Measurements from ENCODE around the gene RTCB. TPM values are rescaled to one million over a fixed set of nuclear protein-coding genes. Genes with fewer than 3 reads are reported as not detected.

The RTCB gene
- 101 and 102 TPM in 2 replicates for total RNA-seq (2014; rRNA removed)
- 79.3 TPM for polyA plus RNA-seq (2012)

DNA sequence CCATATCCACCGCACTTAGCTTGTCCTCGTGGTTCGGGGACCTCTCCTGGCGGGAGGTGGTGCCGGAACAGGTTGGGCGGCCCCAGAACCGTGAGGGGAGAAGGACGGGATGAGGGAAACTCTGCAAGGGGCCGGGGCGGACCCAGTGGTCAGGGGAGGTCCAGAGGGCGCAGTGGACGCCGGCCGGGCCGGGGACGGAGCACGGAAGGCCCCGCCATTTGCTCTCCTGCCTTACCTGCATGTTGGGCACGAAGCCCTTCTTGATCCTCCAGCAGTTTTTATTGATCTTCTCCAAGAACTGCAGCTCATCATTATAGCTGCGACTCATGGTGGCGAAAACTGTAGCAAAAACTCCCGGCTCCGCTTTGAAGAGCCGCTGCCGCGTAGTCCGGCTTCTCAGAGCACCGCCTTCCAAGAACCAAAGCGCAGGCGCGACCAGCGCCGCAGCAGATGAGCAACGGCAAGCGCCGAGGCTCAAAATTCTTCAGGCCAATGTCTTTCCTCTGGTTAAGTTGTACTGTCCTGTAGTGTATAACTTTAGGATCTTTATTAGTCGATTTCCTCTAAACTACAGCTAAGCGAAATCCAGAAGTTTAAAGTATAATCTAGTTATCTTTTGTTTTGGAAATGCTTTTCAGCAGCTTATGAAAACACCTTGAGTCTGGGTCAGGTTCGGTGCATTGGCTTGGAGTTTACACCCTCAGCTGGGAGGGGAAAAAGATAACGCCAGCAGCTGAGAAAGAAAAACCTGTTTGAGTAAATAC lies at the start of gene RTCB:
Gene RTCB (minus strand): TSS at position 419 of the 764 bp plus-strand sequence. CDS start 91 bp downstream, at position 328.
- DNase-seq (ENCODE audit: low read depth): peak; percentile 91

- DNase-seq (ENCODE audit: low read depth): no peak
Measured at GRCh38 chr22:32457031-32457430, 45.0 kb upstream of the RTCB start.

DNA sequence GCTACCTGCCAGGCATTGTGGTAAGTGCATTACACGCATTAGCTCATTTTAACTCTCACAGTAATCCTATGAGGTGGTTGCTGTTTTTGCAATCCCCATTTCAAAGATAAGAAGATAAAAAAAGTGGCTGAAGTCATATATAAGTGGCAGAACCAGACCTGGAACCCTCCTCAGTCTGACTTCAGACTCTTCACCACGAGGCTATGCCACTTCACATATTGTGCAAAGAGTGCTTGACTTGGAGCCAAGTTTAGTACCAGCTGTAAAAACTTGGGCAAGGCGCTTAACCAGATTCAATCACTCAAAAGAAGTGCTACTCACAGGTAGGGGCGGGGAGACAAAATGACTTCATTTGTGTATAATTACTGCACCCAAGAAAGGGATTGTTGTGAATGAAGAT lies 36.9 kb upstream of the RTCB start:
- DNase-seq (ENCODE audit: low read depth): no peak

GRCh38 chr22:32446321-32446720 lies 34.3 kb upstream of the RTCB start:
- peak; percentile 8 for DNase-seq (ENCODE audit: low read depth)

GRCh38 chr22:32444068-32444467 lies 32.0 kb upstream of the RTCB start:
- DNase-seq (ENCODE audit: low read depth): peak; percentile 4

DNA sequence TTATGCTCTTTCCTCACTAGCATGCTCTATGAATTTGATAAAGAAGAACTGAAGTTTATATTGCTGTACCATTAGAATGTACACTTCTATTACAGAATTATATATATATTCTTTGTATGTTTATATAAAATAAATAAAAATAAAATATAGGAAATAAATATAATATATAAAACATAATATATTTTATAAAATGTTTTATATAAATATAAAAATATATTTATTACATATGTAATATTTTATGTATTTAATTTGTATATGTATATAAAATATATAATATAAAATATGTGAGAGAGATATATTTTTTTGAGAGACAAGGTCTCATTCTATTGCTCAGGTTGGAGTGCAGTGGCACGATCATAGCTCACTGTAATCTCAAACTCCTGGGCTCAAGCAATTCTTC lies 18.3 kb upstream of the RTCB start:
- no peak for DNase-seq (ENCODE audit: low read depth)

DNA sequence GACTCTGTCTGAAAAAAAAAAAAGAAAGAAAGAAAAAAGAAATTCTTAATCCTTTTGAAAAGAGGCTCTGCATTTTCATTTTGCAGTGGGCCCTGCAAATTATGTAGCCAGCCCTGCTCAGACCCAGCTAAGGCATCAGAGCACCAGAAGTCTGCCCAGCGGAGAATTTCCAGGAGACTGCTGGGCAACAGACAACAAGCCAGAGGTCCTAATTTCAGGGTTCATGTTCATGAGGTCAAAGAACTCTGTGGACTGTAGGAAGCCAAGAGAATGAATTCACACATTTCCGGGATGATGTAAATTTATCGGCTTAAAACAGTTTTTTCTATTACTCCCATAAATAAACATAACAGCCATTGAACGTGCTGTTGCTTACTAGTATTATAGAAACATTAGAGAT lies 14.8 kb upstream of the RTCB start:
- no peak for DNase-seq (ENCODE audit: low read depth)

DNA sequence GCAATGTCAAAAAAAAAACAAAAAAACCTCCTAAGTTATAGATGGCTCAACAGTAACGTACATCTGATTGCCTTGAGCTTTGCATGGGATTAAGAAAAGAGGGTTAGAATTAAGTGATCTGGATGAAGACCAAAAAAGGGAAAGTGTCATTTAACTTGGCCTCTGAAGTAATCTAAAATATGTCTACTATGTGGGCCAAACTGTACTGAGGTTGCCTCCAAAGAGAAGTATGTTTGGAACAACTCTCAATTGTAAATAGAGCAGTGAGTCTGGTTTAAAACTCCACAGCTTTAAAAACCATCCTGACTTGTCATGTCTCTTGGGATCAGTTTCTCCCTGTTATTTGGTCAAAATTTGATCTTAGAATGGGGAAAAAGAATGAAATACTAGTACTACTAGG lies 11.6 kb upstream of the RTCB start:
- no peak for DNase-seq (ENCODE audit: low read depth)

- DNase-seq (ENCODE audit: low read depth): no peak
Measured at GRCh38 chr22:32422062-32422461, 10.0 kb upstream of the RTCB start.

DNA sequence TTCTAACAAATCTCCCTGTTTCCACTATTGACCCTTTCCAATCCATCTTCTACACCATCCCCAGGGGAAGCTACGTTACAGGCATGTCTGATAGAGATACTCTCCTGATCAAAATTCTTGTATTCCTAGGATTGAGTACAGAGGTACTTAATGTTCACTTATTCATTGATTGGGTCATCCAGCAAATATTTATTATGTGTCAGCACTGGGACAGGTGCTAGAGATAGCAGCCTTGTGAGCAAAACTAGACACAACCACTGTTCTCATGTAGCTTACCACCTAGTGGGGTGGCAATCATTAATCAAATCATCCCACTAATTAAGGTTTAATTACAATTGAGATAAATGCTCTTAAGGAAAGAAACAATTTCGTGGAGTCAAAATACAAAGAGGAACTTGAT lies 9.4 kb upstream of the RTCB start:
- DNase-seq (ENCODE audit: low read depth): no peak

DNA sequence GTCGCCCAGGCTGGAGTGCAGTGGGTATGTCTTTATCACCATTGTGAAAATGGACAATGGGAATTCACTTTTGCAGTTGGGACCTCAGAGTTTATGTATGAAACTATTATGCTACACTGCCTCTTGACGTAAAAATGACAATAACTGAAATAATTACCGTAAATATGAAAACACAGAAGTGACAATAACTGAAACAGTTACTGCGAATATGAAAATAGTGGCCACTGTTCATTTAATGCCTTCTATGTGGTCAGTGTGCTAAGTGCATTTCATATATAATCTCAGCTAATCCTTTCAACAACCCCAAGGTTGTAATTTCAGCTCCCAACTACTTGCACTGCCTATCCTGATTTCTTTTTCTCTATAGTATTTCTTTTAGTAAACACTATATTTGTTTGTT lies 5.9 kb upstream of the RTCB start:
- no peak for DNase-seq (ENCODE audit: low read depth)

DNA sequence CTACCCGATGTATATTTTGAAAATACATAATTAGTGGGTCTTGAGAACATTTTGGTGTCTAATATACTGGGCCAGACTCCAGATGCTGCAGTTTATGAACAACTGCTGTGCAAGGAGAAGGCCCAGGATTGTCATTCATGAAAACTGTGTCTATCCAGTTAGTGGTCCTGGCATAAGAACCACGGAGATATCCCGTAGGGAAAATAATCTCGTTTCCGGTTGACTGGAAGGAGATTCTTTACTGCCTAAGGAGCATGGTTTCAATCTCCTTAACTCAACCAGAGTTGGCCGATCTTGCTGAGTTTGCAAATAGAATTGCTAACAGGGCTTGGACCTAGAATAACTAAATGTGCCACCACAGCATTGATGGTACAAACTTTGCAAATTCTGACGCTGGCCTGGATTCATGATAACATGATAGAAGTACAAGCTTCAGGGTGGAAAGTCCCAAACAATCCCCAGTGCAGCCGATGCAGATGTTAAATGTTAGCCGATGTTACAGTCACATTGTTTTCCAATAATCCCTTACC lies 4.6 kb upstream of the RTCB start:
- no peak for DNase-seq (ENCODE audit: low read depth)

DNA sequence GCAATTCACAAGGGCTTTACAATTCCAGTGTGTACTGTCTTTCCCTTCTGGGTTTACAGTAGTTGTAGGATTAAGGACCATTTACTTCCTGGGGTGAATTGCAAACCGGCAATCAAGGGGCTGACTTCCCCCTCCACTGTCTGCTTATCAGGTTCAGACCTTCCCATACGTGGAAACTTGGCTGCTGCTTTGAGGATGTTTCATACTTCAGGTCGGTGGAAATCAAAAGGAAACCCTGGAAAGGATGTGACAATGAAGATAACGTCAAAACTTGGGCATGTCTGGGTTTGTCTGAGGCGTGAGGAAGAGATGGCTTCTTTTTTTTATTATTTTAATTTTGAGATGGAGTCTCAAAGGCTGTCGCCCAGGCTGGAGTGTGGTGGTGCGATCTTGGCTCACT lies 2.1 kb upstream of the RTCB start:
- DNase-seq (ENCODE audit: low read depth): no peak

- peak; percentile 16 for DNase-seq (ENCODE audit: low read depth)
Measured at GRCh38 chr22:32413719-32414118, 1.7 kb upstream of the RTCB start.

DNA sequence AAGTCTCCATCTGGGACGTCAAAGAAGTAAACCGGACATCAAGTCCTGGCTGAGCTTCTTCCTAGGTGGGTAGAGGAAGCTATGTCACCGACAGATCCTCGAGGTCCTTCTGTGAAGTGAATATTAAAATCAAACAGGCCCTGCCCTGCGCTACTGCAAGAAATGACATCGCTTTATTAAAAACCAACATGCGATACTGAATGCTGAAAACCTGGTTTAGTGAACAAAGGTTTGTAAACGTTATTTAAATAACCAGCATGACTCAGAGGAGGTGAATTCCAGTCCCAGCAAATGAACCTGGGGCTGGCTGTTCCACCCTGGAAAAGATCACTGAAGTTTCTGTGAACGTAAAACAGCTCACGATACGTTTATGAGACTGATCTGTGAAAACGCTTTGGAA lies 645 bp downstream of the RTCB start:
- peak; percentile 9 for DNase-seq (ENCODE audit: low read depth)

DNA sequence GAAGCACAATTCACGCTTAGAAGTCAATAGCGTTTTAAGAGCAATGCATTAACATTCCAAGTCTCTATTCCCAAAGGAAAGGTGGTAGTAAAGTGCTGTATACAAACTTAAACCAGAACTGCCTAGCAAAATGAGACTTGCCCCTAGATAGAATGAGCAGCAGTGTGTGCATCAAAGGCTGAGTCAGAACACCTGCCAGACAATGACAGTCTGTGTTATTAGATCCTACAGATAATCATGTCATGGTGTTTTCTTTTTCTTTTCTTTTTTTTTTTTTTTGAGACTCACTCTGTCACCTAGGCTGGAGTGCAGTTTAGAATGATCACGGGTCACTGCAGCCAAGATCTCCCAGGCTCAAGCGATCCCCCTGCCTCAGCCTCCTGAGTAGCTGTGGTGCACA lies 1.6 kb downstream of the RTCB start:
- peak; percentile 22 for DNase-seq (ENCODE audit: low read depth)

GRCh38 chr22:32409977-32410376 lies 2.1 kb downstream of the RTCB start:
- no peak for DNase-seq (ENCODE audit: low read depth)

- no peak for DNase-seq (ENCODE audit: low read depth)
Measured at GRCh38 chr22:32407936-32408335, 4.1 kb downstream of the RTCB start.

DNA sequence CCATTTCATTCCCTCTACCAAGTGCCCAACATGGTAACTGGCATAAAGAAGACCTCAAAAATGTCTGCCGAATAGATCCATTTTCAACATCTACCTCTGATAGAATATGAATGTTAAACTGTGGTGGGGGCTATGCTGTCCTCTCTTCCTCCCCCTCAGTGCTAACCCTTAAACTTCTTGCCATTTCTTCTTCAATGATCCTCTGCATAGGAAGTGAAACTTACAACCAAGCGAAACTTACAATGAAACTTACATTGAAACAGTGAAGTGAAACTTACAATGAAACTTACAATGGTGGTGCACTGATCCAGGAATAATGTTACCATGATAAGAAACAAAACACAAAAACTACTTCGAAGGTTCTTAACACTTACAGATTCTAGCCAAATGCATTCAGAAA lies 4.7 kb downstream of the RTCB start:
- no peak for DNase-seq (ENCODE audit: low read depth)

- no peak for DNase-seq (ENCODE audit: low read depth)
Measured at GRCh38 chr22:32404021-32404420, 8.0 kb downstream of the RTCB start.

DNA sequence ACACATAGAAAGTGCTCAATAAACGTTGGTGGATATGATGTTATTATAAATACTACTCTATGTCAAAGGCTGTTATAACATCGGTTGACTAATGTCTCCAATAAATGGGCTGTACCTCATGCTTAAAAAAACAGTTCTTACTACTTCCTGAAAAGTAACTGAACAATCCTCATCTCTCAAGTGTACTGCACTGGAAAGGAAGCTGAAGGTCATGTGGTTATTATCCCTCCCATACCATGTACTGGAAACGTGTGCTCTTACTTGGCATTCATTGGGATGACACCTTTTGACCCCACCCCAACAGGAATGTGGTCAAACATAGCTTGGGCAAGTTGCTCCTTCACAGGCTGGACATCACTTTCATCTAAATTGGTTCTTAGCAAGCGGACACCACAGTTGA lies 10.6 kb downstream of the RTCB start:
- no peak for DNase-seq (ENCODE audit: low read depth)

GRCh38 chr22:32396746-32397145 lies 15.3 kb downstream of the RTCB start:
- DNase-seq (ENCODE audit: low read depth): peak; percentile 39

DNA sequence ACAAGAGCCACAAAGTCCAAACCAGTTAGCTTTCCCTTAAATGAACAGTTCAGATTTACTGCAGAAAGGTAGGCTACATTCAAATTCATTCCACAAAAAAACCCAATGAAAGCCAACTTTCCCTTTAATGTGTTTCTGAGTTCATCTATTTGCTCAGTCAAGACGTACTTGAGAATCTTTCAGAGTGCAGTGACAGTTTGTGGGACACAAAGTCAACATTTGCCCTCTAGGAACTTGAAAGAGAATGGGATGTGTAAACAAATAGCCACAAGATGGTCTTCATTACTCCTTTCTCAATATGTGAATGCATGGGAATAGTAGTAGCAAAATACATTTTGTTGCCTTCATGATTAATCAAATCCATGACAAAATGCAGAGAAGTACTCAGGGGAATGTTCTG lies 15.8 kb downstream of the RTCB start:
- DNase-seq (ENCODE audit: low read depth): no peak

GRCh38 chr22:32395107-32395506 lies 16.9 kb downstream of the RTCB start:
- no peak for DNase-seq (ENCODE audit: low read depth)
